ENCODE measurements around the gene CCNI.
"Not testable (repeated sequence)": the region's sequence is repeated elsewhere in the genome, so short reads cannot be mapped to it uniquely, and the experiment has no call there.

Gene CCNI

GRCh38 chr4:77080806-77081205, 5.0 kb upstream of the CCNI start:
- peak; percentile 11 for DNase-seq

- DNase-seq = no peak
Observed at GRCh38 chr4:77079281-77079680, 3.5 kb upstream of the CCNI start.

GRCh38 chr4:77078401-77078800, 2.6 kb upstream of the CCNI start:
- DNase-seq = no peak

- DNase-seq = no peak
Observed at GRCh38 chr4:77076889-77077635, 1.3 kb upstream of the CCNI start.

- DNase-seq = peak; percentile 78
Observed at GRCh38 chr4:77074981-77075855, 571 bp downstream of the CCNI start.

- no peak for DNase-seq
Observed at GRCh38 chr4:77074381-77074831, 1.4 kb downstream of the CCNI start.

GRCh38 chr4:77073981-77074380, 1.8 kb downstream of the CCNI start:
- no peak for DNase-seq

GRCh38 chr4:77073106-77073809, 2.5 kb downstream of the CCNI start:
- DNase-seq = no peak

- no peak for DNase-seq
Observed at GRCh38 chr4:77072195-77072753, 3.5 kb downstream of the CCNI start.

- not testable (repeated sequence) for DNase-seq
Observed at GRCh38 chr4:77069514-77069913, 6.3 kb downstream of the CCNI start.

- DNase-seq = no peak
Observed at GRCh38 chr4:77065382-77065781, 10.4 kb downstream of the CCNI start.

- DNase-seq = no peak
Observed at GRCh38 chr4:77062856-77063255, 12.9 kb downstream of the CCNI start.

GRCh38 chr4:77052352-77052751, 23.4 kb downstream of the CCNI start:
- peak; percentile 58 for DNase-seq

- no peak for DNase-seq
Observed at GRCh38 chr4:77050962-77051361, 24.8 kb downstream of the CCNI start.

GRCh38 chr4:77047037-77047436, 28.8 kb downstream of the CCNI start:
- DNase-seq = no peak

GRCh38 chr4:77045490-77045889, 30.3 kb downstream of the CCNI start:
- no peak for DNase-seq

GRCh38 chr4:77044461-77045150, 31.2 kb downstream of the CCNI start:
- DNase-seq = no peak

- no peak for DNase-seq
Observed at GRCh38 chr4:77043507-77044136, 32.2 kb downstream of the CCNI start.

- DNase-seq = no peak
Observed at GRCh38 chr4:77040854-77041725, 34.7 kb downstream of the CCNI start.

GRCh38 chr4:77040270-77040669, 35.5 kb downstream of the CCNI start:
- DNase-seq = no peak

- DNase-seq = no peak
Observed at GRCh38 chr4:77039796-77040195, 36.0 kb downstream of the CCNI start.

All from activated gamma-delta T cell treated with Interleukin-2 at 50 U/mL for 16 hours (primary cell).